OCI-LY7 (cell line): ENCODE measurements around the gene NDRG4. TPM values are rescaled to one million over a fixed set of nuclear protein-coding genes. Genes with fewer than 3 reads are reported as not detected.
A peak's percentile ranks its signal among the peaks of the same experiment; 100 is the strongest.

Source experiments
- BruUV-seq: library from RNA; stranded (reverse); fragments of 400-500 nt; replicated peaks from 2 replicates; lab custom pipeline; 2021; lab: Mats Ljungman, UMichigan
- CTCF ChIA-PET: fragments of 300-600 bp; sonication (Branson Sonifier 250); formaldehyde crosslinking; loops from one replicate; lab custom pipeline; 2022; ENCODE audit warnings: antibody characterized with exemption; ENCODE audit not compliant: unreplicated experiment; lab: Charles Lee
- POLR2A ChIA-PET: fragments of 300-600 bp; sonication (Branson Sonifier 250); formaldehyde crosslinking; loops from one replicate; lab custom pipeline; 2022; ENCODE audit warnings: antibody characterized with exemption; lab: Charles Lee
- DNase-seq: peaks from one replicate; pipeline ENCODE4 v3.0.0-alpha.2; 2015; ENCODE audit warnings: low spot score
- H2AFZ ChIP-seq: fragments of 200-600 bp; sonication (generic), shearing (Covaris generic); 2 replicates; pipeline ENCODE4 v1.6.1; 2014; ENCODE audit warnings: mild to moderate bottlenecking, antibody characterized with exemption, low read length, moderate library complexity
- H3K27ac ChIP-seq: fragments of 200-600 bp; sonication (generic); 2 replicates; pipeline ENCODE4 v1.5.1; 2014; ENCODE audit warnings: mixed run types, low read depth, mild to moderate bottlenecking, moderate library complexity, low read length, inconsistent platforms; ENCODE audit not compliant: poor library complexity, severe bottlenecking
- H3K36me3 ChIP-seq: fragments of 200-600 bp; sonication (generic); 2 replicates; pipeline ENCODE4 v1.6.1; 2014; ENCODE audit warnings: mild to moderate bottlenecking, antibody characterized with exemption, low read length, moderate library complexity, mixed read lengths; ENCODE audit not compliant: insufficient read depth
- H3K4me1 ChIP-seq: fragments of 200-600 bp; sonication (generic); 2 replicates; pipeline ENCODE4 v1.5.1; 2014; ENCODE audit warnings: mild to moderate bottlenecking, low read length; ENCODE audit not compliant: insufficient read depth, poor library complexity, severe bottlenecking
- H3K4me2 ChIP-seq: fragments of 200-600 bp; sonication (generic); 2 replicates; pipeline ENCODE4 v1.6.1; 2014; ENCODE audit warnings: mild to moderate bottlenecking, low read length
- H3K4me3 ChIP-seq: fragments of 200-600 bp; sonication (generic); 2 replicates; pipeline ENCODE4 v1.5.1; 2014; ENCODE audit warnings: mild to moderate bottlenecking, low read depth, low read length; ENCODE audit not compliant: poor library complexity, severe bottlenecking
- H3K79me2 ChIP-seq: fragments of 200-600 bp; sonication (generic); 2 replicates; pipeline ENCODE4 v1.6.1; 2016; ENCODE audit warnings: low read depth, mild to moderate bottlenecking, low read length, moderate library complexity, mixed read lengths; ENCODE audit not compliant: insufficient read depth
- H3K9me2 ChIP-seq: fragments of 200-600 bp; sonication (generic); 2 replicates; pipeline ENCODE4 v1.6.1; 2016; ENCODE audit warnings: mild to moderate bottlenecking, low read length, mixed read lengths; ENCODE audit not compliant: insufficient read depth
- H3K9me3 ChIP-seq: fragments of 200-600 bp; sonication (generic); 2 replicates; pipeline ENCODE4 v1.6.1; 2014; ENCODE audit warnings: mild to moderate bottlenecking, mixed run types, low read length, mixed read lengths
- H4K20me1 ChIP-seq: fragments of 200-600 bp; sonication (generic); 2 replicates; pipeline ENCODE4 v1.6.1; 2014; ENCODE audit warnings: mild to moderate bottlenecking, antibody characterized with exemption, low read length, moderate library complexity, mixed read lengths; ENCODE audit not compliant: insufficient read depth
- CTCF ChIP-seq: fragments of 200-600 bp; sonication (generic); conservative IDR thresholded peaks from 2 replicates; pipeline ENCODE4 v1.5.1; 2014; ENCODE audit warnings: mild to moderate bottlenecking, antibody characterized with exemption, low read length, moderate library complexity, mixed read lengths
- EZH2phosphoT487 ChIP-seq: fragments of 200-600 bp; sonication (generic); IDR thresholded peaks from 2 replicates; pipeline ENCODE4 v1.6.1; 2018; ENCODE audit warnings: low read depth, borderline replicate concordance, mild to moderate bottlenecking, mixed run types, antibody characterized with exemption, low read length, moderate library complexity, mixed read lengths
- intact Hi-C: fragments of 100-400 bp; cut with micrococcal nuclease; formaldehyde crosslinking; loops from one replicate; pipeline ENCODE4 v1.10.0; 2022; ENCODE audit not compliant: unreplicated experiment
- total RNA-seq, 2 experiments: library from RNA; depleted of rRNA in 1 of 2; stranded (reverse); fragments of >200 nt in 1 of 2; shearing (Covaris generic) in 1 of 2; gene quantifications; 2 replicates each; pipeline ENCODE4 v1.2.3, GENCODE V29; 2014 to 2022

Gene NDRG4
- total RNA-seq, 2 experiments from 2014 or later = 8.8 to 9.5 TPM

- DNase-seq = peak; percentile 77
- H3K9me3 ChIP-seq = no peaks in the 10 kb centered on the region
- H3K27ac ChIP-seq = peak within 1 kb of the TSS; percentile 35
- peaks cover 6% of the 10 kb centered on the region; the same call in 1 of the 2 replicates for H4K20me1 ChIP-seq
- H3K4me3 ChIP-seq = peak within 1 kb of the TSS; percentile 76
- peak within 1 kb of the TSS; percentile 69 for H3K4me2 ChIP-seq
- H2AFZ ChIP-seq = no peak within 1 kb of the TSS; the same call in 1 of the 2 replicates
- intact Hi-C loops = no loop called here
- peaks cover 15% of the 10 kb centered on the region for H3K4me1 ChIP-seq
- no peaks in the 10 kb centered on the region for H3K79me2 ChIP-seq
- POLR2A ChIA-PET = interaction anchor here (0.6 to 2.0 kb wide), 6 partner anchors 30 to 241 kb away, joined by 3 to 6 read pairs (median 3); no protein-coding TSS in a partner anchor
- TF ChIP-seq CTCF = no peak
- TF ChIP-seq EZH2phosphoT487 = no peak
- peaks cover 60% of the 10 kb centered on the region for H3K36me3 ChIP-seq
- CTCF ChIA-PET = no interaction called here
- no TSS peak for BruUV-seq
- H3K9me2 ChIP-seq = no peaks in the 10 kb centered on the region
These were observed 15.4 kb downstream of the NDRG4 start, which contains the start of gene SETD6 for GRCh38 chr16:58515125-58515870. Gene SETD6 (plus strand): TSS chr16:58515517. CDS start chr16:58515538, 21 bp downstream.

GRCh38 chr16:58515871-58516767 is 16.2 kb downstream of the NDRG4 start:
- Histone ChIP-seq H3K9me3 (no peaks in the 10 kb centered on the region), H3K79me2 (no peaks in the 10 kb centered on the region), H3K4me2 (peak overlapping the region; percentile 69), H3K4me1 (peaks cover 15% of the 10 kb centered on the region), H3K36me3 (peaks cover 69% of the 10 kb centered on the region), H4K20me1 (peaks cover 6% of the 10 kb centered on the region; the same call in 1 of the 2 replicates), H3K27ac (peak overlapping the region; percentile 35), H2AFZ (no peak overlapping the region; the same call in 1 of the 2 replicates), H3K9me2 (no peaks in the 10 kb centered on the region), H3K4me3 (peak overlapping the region; percentile 76)
- ChIA-PET POLR2A (interaction anchor here (0.6 to 1.8 kb wide), 3 partner anchors 29 to 217 kb away, joined by 3 to 4 read pairs (median 3); no protein-coding TSS in a partner anchor), CTCF (interaction anchor here (1.3 kb wide), 1 partner anchor 180 kb away, joined by 3 read pairs; no protein-coding TSS in a partner anchor)
- no TSS peak for BruUV-seq
- intact Hi-C loops = no loop called here
- peak; percentile 75 for DNase-seq
- TF ChIP-seq EZH2phosphoT487 = no peak
- TF ChIP-seq CTCF = no peak
